ENCODE results near the gene KCNQ1.
A peak's percentile ranks its signal among the peaks of the same experiment; 100 is the strongest.

The KCNQ1 gene

DNA sequence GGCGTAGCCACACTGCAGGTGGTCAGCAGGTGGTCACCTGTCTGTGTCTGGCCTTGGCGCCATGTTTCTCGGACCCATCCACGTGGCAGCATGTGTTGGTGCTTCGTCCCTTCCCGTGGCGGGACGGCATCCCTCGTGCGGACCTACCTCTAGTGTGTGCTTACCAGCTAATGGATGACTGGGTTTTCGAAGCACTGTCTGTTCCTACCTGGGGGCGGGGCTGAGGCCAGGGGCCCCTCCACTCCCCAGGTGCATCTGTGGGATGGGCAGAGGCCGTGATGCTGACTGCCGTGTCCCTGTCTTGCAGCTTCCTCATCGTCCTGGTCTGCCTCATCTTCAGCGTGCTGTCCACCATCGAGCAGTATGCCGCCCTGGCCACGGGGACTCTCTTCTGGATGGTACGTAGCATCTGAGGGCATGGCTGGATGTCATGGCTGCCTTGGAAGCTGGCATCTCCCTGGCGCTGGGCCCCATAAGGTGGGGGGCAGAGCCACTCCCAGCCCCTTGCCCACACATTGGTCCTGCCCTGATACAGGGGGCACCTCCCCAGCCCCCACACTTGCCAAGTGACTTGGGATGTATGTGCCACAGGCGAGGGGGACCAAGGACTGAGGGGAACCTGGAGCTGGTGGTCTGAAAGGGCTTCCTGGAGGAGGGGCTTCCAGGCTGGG lies 82.9 kb downstream of the KCNQ1 start:
- DNase-seq, result no peak

DNA sequence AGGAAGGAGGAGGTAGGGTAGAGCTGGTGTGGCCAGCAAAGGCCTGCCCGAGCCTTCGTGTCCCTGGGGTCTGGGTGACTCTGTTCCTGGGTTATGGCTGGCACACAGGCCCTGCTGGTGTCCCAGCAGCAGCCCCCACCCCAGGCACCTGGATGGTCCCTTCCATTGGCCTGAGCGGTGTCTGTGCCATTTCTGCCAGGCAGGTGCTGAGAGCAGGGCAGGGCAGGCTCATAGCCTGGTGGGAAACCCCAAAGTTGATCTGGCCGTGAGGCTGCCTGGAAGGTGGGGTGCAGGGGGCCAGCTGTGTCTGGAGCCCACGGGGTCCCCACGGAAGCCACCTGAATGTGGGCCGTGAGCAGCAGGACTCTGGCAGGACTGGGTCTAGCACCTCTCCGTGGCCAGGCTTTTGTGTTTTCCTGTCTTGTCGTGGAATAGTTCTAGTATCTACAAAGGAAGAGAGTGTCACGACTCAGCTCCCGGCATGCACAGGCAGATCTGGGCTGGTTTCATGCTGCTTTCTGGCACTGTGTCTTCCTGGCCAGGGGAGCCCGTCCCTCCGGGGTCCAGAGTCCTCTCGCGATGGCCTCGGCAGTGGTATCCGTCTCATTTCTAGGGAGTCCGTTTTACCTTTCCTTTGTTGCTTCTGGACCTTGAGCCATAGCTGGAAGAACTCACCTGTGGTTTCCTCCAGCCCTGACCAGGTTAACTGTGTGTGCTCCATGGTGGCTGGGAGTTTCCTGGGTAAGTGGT lies 83.7 kb downstream of the KCNQ1 start:
- DNase-seq, result no peak

DNA sequence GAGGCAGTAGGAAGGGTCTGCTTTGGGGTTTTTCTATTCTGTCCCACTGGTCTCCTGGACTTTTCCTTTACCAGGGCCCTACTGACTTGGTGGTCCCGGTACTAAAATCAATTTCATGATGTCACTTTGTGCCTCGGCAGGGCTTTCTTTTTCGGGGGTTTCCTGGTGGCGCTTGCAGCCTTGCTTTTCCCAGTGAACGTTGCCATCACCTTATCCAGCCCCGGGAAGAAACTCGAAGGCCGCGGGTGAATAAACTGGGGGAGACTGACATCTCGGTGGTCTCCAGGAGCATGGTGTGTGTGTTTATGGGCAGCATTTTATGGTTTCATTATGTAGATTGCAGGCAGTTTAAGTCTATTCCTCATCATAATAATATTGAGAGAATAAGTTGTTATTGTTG lies 84.4 kb downstream of the KCNQ1 start:
- DNase-seq, result no peak

DNA sequence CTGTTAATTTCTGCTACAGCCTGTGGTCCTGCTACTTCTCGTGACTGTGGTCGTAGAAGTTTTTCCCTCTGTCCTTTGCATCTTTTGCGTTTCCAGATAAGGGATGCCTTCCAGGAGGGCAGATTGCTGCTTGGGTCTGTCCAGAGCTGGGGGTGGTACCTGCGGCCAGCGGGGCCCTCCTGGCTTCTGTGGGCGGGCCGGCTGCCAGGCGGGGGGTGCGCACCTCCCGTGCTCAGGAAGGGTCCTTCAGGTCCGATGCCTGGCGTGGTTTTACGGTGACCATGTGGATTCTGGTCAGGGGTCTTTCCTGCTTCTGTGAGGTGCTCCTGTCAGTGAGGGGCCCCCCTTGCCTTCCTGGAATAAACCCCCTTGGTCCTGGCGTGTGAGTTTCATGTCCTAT lies 84.8 kb downstream of the KCNQ1 start:
- no peak for DNase-seq

DNA sequence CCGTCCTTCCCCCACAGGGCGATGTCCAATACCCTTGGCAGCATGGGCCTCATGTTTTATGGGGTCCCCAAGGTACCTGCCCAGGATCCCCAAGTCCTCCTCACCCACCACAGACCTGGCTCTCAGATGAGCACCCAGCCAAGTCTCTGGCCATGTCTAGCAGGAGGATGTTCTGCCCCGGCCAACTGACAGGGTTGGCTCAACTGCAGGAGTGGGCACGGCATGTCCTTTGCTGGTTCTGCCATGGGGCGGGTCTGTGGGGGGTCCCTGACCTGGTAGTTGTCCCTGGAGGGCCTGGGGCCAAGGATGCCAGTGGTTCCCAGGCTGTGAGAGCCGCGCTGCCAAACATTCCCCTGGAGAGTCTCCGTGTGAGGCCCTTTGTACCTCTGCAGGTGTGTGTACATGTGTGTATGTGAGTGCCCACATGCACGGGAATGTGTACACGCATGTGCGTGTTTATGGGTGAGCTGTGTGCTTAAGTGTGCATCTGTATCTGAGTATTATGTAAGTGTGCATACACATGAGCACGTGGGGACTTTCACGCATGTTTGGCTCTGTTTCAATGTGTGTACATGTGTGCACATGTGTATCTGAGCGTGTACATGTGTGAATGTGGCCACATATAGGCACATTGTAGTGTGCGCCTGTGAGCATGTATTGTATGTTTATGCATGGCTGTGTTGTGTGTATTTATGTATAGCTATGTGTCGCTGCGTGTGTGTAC lies 85.5 kb downstream of the KCNQ1 start:
- no peak for DNase-seq

DNA sequence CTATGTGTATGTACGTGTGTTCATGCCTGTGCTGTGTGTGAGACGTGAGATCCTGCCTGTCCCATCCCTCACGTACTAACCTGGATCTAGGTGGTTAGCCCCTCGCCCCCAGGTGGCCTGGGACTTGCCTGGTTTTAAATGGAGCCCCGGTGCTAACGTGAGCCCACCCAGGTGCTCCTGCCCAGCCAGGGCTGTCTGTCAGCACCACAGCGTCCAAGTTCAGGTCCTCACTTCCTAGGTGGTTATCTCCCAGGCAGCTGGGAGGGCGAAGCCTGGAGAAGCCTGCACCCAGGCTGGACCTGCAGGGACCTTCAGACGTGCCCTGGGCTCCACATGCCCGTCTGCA lies 86.0 kb downstream of the KCNQ1 start:
- DNase-seq, result no peak

DNA sequence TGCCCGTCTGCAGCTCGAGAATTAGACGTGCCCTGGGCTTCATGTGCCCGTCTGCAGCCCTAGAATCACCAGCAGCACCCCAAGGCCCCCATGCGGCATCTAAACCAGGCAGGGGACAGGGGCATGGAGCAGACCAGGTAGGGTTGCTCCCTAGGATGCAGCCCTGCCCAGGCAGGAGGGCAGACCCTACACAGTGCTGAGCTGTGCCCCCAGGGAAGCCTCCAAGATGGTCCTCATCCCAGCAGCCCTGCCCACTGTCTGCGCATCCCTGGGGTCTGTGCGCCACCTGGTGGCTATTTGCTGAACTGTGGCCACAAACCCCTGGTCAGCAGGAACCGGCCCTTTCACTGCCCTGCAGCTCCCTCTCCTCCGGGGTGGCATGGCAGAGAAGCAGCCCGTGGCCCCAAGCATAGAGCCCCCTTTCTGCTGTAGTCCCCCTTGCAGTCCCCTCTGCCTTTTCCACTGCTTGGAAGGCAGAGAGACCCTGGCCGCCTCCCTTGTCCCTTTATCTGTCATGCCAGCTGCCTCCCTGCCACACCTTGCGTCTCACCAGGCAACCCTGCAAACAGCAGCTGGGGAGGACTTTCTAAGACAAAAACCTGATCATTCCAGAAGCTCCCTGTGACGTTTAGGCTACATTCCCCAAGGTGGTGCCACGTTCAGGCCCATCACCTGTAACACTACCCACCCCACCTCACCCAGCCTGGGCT lies 86.6 kb downstream of the KCNQ1 start:
- peak; percentile 58 for DNase-seq

DNA sequence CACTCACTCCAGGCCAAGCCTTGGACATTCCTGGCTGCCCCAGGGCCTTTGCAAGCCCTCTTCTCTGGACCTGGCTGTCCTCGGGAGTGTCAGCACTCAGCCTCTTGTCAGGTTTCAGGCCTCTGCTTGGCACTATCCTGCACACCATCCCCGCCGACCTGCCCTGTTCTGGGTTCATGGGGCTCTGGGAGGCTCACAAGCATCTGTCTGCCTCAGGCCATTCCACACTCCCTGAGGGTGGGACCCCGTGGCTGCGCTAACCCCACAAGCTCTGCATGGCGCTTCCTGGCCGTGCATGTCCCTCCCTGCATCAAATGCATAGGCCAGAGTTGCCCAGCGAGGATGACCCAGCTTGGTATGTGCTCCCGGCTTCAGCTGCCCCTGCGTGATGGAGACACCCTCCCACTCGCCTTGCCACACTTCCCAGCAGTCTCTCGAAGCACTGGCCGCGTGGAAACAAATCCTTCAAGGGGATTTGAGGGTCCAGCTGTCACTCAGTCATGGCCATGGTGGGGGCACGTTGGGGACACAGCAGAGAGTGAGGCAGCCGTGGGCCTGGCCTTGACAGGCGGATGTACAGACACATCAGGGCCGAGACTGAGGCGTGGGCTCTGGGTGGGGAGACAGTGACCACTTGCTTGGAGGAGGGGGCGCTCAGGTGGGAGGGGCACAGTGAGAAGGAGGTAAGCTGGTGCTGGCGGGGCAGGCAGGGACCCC lies 87.3 kb downstream of the KCNQ1 start:
- no peak for DNase-seq

DNA sequence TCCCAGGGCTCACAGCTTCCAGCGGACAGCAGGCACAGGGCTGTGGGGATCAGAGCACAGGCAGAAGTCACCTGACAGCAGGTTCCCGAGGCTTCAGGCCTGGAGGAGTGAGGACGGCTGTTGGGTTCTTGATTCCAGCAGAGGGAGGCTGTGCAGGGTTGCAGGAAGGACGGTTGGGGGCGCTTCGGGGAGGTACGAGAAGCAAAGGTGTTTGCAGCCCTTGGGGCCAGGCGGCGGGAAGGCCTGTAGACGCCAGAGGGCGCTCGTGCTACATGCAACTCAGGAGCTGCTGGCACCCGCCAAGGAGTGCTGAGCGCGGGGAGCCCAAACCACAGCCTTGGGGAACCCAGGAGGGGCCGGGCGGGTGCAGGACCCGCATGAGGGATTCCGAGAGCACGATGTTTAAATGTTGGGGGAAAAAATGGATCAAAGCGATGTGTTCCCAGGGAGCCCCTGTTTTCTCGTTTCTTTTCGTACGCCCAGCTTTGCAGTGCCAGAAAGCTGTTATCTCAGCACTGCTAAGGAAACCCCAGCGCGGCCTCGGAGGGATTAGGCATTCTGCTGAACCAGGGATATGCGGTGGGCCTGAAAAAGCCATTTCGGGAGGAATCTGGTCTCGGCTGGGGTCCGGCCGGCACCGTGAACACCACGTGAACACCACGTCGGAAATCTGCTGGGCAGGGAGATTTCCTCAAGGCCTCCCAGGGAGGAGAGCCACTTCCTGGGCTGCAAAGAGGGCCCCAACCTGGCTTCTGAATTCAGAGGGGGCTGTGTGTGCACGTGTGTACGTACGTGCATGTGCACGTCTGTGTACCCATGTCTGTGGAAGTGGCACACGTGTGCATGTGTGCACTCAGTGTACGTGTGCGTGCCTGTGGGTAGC lies 88.1 kb downstream of the KCNQ1 start:
- peak; percentile 90 for DNase-seq

DNA sequence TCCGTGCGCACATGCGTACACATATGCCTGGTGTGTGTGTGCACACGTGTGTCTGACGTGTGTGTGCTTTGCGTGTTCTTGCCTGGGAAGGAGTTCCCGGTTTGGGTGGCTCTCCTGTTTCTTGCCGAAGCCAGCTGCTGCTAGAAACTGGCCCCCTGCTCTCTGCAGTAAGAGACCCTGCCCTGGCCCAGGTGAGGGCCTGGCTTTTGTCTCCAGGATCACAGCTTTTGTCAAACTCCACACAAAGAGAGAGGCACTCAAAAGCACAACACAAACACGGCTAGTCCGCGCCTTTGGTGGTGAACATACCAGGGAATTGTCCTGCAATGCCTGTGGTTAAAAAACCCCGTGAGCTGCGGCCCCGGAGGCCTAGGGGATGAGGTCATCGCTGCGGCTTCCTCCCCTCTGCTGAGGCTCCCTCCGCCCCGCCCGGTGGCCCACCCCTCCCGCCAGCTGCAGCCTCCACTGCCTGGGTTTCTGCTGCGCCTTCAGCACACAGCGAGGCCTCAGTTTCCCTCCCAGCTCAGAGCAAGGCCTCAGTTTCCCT lies 88.9 kb downstream of the KCNQ1 start:
- peak; percentile 18 for DNase-seq

DNA sequence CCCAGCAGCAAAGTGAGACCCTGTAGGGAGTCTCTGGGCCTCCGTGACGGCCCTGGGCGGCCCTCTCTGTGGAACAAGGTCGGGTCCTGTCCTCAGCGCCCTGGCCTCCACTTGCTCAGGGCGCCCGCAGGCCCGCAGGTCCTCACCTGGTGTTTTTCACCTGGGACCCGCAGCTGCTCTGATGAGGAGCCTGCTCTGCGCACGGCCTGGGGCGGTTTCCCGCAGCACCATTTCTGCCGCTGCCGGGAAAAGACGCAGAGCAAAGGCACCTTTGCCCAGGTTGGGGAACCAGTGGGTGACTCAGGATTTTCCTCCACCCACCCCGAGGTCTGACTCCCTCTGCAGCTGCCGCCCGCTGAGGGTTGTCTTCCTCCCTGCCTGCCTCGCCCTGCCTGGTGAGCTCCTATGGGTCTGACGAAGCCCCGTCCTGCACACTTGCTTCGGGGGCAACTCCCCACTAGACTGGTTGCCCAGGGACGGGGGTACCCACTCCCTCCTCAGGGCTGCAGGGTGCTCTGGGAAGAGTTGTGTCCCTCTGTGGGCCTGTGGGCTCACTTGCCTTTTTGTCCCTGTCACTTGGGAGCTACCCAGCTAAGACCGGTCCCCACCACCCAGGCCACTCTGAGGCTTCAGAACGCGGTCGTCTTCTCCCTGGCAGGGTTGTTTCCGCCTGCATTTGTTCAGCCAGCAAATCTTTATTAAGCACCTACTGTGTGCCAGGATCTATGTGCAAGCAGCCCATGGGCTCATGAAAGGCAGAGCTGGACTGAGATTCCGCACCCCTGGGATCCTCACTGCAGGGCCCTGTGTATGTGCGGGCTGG lies 89.5 kb downstream of the KCNQ1 start:
- no peak for DNase-seq

DNA sequence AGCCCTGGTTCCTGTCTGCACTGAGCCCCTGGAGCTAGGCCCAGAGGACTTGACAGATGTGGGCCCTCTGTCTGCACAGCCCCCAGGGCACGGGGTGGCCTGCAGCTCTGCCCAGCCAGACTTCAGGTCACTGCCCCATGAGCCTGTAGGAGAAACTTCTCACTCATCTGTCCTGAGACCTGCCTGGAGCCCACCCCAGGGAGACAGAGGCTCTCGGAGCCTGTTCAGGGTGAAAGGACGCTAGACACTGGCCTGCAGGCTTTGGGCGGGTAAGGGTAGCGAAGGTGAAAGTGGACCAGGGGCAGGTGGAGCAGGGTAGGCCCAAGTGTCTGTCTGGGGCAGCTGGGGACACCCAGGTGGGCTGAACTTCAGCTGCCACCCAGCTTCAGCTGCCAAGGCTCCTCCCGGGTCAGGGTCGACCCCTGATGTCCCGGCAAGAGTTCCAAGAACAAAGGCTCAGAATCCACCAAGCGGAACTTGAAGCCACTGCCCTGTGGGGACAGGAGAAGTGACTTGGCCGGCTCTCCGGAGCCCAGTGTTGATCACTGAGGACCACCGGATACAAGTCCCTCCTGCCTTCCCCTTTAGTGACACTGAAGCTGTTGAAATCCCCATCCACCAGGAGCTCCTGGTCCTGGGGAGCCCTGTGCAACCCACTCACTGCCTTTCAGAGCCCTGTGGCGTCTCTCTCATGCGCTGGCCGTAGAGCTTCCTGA lies 90.3 kb downstream of the KCNQ1 start:
- DNase-seq, result no peak

DNA sequence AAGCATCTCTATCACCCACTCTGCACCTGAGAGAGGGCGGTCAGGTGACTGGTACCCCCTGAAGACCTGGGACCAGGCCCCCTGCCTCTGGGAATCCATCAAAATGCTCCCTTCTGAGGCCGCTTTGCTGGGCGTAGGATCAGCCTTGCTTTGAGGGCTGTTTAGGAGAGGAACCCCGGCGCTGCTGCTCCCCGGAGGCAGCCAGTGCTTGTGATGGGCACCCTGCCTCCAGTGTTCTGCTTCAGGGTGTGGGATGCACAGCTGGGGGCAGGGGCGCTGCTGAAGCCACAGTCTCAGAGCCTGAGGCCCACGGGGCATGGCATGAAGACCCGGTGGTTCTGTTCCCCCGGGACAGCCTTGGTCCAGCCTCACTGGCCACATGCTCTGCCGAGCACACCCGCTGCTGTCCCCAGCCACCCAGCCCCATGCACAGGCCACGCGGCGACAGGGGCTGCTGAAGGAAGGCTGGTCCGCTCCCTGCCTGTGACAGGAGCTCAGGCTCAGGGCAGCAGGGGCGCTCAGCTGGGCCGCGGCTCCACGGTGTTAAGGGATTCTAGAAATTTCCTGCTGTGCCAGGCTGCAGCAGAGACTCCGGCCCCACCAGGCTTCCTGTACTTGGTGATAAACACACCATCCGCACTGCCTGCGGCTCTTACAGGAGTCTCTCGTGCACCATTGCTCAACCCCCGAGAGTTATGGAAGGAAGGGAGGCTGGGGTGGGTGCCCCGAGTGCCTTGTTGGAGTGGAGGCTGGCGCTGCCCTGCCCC lies 91.0 kb downstream of the KCNQ1 start:
- DNase-seq, result no peak

DNA sequence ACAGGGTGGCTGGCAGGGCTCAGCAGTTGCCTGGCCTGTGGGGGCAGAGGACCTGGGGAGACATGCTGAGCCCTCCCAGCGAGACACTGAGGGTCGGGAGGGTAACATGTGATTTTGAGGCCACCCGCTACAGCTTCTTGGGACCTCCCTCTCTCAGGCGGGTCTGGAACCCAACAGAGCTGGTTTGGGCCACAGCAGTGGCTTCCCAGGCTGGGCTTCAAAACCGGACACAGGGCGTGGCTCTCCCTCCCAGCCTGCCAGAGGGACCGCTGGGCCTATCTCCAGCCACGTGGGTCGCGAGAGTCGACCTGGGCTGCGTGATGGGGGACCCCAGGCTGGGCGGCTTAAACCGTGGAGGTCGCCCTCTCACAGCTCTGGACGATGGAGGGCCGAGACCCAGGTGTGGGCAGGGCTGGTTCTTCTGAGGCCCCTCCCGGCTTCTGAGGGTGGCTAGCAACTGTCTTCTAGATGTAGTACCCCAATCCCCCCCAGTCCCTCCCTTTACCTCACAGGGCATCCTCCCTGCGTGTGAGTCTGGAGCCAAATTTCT lies 91.7 kb downstream of the KCNQ1 start:
- no peak for DNase-seq

DNA sequence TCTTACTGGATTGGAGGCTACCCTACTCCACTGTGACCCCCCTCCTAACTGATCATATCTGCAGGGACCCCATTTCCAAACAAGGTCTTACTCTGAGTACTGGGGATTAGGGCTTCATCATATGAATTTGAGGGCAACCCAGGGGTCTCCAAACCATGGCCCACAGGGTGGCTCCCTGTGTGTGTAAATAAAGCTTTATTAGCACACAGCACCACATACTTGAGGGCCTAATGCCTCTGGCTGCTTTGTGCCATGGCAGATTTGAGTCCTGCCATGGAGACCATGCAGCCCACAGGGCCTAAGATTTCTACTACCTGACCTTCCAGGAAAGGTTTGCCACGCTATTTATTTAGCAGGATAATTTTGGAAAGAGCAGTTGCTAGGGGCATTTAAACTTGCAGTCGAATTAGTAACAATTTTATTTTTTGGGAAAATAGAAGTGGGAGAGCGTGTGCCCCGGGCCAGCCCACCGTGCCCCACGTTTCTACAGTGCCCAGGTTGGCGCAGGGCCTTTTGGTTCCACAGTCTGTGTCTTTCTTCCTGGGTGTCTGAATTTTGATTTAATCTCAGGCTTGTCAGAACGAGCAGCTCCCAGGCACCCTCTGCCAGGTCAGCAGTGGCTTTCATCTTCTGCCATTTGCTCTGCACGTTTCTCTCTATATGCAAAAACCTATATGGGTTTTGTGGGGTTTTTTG lies 92.3 kb downstream of the KCNQ1 start:
- no peak for DNase-seq

DNA sequence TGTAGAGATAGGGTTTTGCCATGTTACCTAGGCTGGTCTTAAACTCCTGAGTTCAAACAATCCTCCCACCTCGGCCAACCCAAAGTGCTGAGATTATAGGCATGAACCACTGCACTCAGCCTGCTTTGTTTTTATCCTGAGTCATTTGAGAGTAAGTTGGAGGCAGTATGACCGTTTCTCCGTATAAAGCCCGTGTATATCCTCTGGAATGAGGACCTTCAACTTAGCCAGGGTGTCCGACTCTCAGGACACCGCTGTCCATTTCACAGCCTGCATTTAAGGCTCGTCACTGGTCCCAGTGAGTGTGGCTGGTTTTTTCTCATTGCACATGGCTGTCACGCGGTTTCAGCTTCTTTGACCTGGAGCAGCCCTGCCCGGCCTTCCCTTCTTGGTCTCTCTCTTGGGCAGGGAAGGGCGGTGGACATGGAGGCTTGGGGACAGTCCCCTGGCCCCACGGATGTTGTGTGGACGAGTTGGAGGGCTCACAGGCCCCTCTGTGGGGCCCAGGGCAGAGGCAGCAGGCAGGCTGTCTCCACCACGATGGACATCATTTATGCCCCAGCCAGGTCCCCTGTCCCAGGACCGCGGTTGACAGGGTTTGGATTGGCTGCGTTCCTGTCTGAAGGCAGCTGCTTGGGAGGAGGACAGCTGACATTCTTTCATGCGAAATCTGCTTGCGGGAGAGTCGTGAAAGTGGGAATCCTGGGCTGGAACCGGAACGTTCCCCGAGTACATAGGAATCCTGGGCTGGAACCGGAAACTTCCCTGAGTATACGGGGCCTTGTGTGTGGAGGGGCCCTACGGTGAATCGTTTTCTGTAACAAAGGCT lies 93.3 kb downstream of the KCNQ1 start:
- no peak for DNase-seq

DNA sequence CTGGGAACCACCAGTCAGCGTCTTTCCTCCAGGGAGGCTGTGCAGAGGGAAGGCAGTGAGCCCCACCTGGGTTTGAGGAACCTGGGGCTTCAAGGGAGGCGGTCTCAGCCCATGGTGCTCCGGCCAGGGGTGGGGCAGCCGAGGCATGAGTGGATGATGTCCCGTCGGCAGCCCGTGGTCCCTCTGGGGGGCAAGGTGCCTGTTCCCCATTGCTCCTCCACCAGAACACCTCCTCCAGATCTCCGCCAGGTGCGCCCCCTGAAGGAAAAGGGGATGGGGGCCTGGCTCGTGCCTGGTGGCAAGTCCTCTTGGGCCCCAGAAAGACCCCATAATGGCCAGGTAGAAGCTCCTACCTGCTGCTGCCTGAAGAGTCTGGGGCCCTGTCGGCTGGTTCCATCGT lies 94.1 kb downstream of the KCNQ1 start:
- DNase-seq, result no peak
